DOHH2 (cell line): Measurements from ENCODE around the gene BTG1.

Experiments used
- H3F3A ChIP-seq: fragments of 200-600 bp; sonication (generic), shearing (Covaris generic); 2 replicates; pipeline ENCODE4 v1.6.0; 2016; ENCODE audit warnings: antibody characterized with exemption, mild to moderate bottlenecking; ENCODE audit not compliant: control insufficient read depth, insufficient read depth
- H3K27ac ChIP-seq: fragments of 200-600 bp; sonication (generic); 2 replicates; pipeline ENCODE4 v1.5.1; 2014; ENCODE audit warnings: low read depth, mild to moderate bottlenecking, low read length, moderate library complexity
- H3K27me3 ChIP-seq: fragments of 200-600 bp; sonication (generic); 2 replicates; pipeline ENCODE4 v1.6.1; 2014; ENCODE audit warnings: mild to moderate bottlenecking, low read length, mixed read lengths; ENCODE audit not compliant: control insufficient read depth
- H3K36me3 ChIP-seq: fragments of 200-600 bp; sonication (generic); 2 replicates; pipeline ENCODE4 v1.6.1; 2014; ENCODE audit warnings: mild to moderate bottlenecking, low read length, moderate library complexity, mixed read lengths; ENCODE audit not compliant: control insufficient read depth
- H3K4me1 ChIP-seq: fragments of 200-600 bp; sonication (generic); 2 replicates; pipeline ENCODE4 v1.6.1; 2014; ENCODE audit warnings: mild to moderate bottlenecking, low read length, mixed read lengths; ENCODE audit not compliant: control insufficient read depth
- H3K4me2 ChIP-seq: fragments of 200-600 bp; sonication (generic); 2 replicates; pipeline ENCODE4 v1.6.0; 2014; ENCODE audit warnings: mild to moderate bottlenecking, low read length, moderate library complexity
- H3K4me3 ChIP-seq: fragments of 200-600 bp; sonication (generic); 2 replicates; pipeline ENCODE4 v1.5.1; 2014; ENCODE audit warnings: mild to moderate bottlenecking, low read length, mixed read lengths
- H3K79me2 ChIP-seq: fragments of 200-600 bp; sonication (generic); 2 replicates; pipeline ENCODE4 v1.6.1; 2014; ENCODE audit warnings: mild to moderate bottlenecking, low read length, mixed read lengths; ENCODE audit not compliant: control insufficient read depth
- H3K9me2 ChIP-seq: fragments of 200-600 bp; sonication (generic); replicated peaks from 2 replicates; pipeline ENCODE4 v1.6.1; 2014; ENCODE audit warnings: mild to moderate bottlenecking, low read length, mixed read lengths; ENCODE audit not compliant: control insufficient read depth
- H3K9me3 ChIP-seq: fragments of 200-600 bp; sonication (generic); 2 replicates; pipeline ENCODE4 v1.6.1; 2014; ENCODE audit warnings: antibody characterized with exemption, low read length, mixed read lengths; ENCODE audit not compliant: control insufficient read depth, insufficient read depth
- H4K20me1 ChIP-seq: fragments of 200-600 bp; sonication (generic); 2 replicates; pipeline ENCODE4 v1.6.0; 2014; ENCODE audit warnings: low read depth, mild to moderate bottlenecking, antibody characterized with exemption, low read length, moderate library complexity; ENCODE audit not compliant: control insufficient read depth, insufficient read depth
- EZH2phosphoT487 ChIP-seq: fragments of 200-600 bp; sonication (generic); IDR thresholded peaks from 2 replicates; pipeline ENCODE4 v1.6.1; 2017; ENCODE audit warnings: borderline replicate concordance, mild to moderate bottlenecking, antibody characterized with exemption, low read length, moderate library complexity, mixed read lengths
- TF ChIP-seq, protein P1 (sequence below): fragments of 200-600 bp; sonication (generic); IDR thresholded peaks from one replicate; pipeline ENCODE4 v1.5.1; 2014; ENCODE audit warnings: antibody characterized with exemption, mild to moderate bottlenecking, low read depth, low read length; ENCODE audit not compliant: poor library complexity, severe bottlenecking

BTG1 gene

DNA sequence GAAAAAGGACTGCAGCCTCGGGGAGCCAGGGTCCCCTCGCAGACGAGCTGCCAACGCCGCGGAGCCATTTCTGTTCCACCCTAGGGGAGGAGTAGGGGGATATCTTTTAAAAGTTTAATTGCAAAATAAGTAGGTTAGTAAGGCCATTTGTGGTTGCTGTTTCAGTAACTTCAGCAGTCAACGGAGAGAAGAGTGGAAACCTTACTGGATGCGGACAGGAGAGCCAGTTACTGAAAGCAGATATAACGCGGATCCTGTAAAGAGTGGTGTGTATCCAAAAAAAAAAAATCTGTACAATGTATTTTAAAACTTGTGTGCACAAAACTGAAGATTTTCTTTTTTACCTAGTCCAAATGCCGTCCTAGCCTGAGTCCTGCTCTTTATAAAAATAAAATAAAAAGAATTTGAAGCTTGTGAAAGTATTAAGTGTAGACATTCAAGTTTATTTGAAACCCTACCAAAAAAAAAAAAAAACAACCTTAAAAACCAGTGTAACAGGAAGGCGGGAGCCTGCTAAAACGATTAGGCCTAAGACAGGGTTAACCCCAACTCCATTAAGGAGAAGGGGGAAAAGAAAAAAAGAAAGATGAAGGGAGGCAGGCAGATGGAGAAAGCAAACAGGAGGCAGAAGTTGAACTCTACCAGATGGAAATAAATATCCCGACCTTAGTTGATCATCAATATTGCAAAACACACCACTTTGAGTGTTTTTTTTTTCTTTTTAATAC, 1.0 kb upstream of the BTG1 start:
- TF ChIP-seq, protein P1, sequence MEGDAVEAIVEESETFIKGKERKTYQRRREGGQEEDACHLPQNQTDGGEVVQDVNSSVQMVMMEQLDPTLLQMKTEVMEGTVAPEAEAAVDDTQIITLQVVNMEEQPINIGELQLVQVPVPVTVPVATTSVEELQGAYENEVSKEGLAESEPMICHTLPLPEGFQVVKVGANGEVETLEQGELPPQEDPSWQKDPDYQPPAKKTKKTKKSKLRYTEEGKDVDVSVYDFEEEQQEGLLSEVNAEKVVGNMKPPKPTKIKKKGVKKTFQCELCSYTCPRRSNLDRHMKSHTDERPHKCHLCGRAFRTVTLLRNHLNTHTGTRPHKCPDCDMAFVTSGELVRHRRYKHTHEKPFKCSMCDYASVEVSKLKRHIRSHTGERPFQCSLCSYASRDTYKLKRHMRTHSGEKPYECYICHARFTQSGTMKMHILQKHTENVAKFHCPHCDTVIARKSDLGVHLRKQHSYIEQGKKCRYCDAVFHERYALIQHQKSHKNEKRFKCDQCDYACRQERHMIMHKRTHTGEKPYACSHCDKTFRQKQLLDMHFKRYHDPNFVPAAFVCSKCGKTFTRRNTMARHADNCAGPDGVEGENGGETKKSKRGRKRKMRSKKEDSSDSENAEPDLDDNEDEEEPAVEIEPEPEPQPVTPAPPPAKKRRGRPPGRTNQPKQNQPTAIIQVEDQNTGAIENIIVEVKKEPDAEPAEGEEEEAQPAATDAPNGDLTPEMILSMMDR = no peak
- TF ChIP-seq EZH2phosphoT487 = no peak
- H3K79me2 ChIP-seq = peaks cover 81% of the 10 kb centered on the region
- peaks cover 71% of the 10 kb centered on the region for H3K36me3 ChIP-seq
- H4K20me1 ChIP-seq = peaks cover 32% of the 10 kb centered on the region
- peaks cover 21% of the 10 kb centered on the region for H3F3A ChIP-seq
- H3K27me3 ChIP-seq = no peaks in the 10 kb centered on the region
- H3K4me1 ChIP-seq = peaks cover 31% of the 10 kb centered on the region
- H3K4me2 ChIP-seq = peak overlapping the region; percentile 79
- no peaks in the 10 kb centered on the region for H3K9me3 ChIP-seq
- H3K27ac ChIP-seq = peak overlapping the region; percentile 73
- H3K9me2 ChIP-seq = no peaks in the 10 kb centered on the region
- peak overlapping the region; percentile 96 for H3K4me3 ChIP-seq

DNA sequence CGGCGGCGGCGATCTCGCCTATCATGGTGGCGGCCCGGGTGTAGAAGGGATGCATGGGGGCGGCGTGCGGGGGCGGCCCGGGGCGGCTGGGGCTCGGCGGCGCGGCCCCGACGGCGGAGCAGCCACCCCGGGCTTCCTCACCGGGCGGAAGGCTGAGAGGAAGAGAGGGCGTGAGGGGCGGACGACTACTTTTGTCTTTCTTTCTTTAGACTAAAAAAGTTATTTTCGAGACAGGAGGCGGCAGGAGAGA, 240 bp downstream of the BTG1 start:
- H3K4me3 ChIP-seq = peak overlapping the region; percentile 94
- no peaks in the 10 kb centered on the region for H3K9me2 ChIP-seq
- H3K36me3 ChIP-seq = peaks cover 83% of the 10 kb centered on the region
- peak overlapping the region; percentile 75 for H3K27ac ChIP-seq
- H3K79me2 ChIP-seq = peaks cover 91% of the 10 kb centered on the region
- TF ChIP-seq, protein P1 = no peak
- TF ChIP-seq EZH2phosphoT487 = no peak
- H3F3A ChIP-seq = peaks cover 29% of the 10 kb centered on the region
- peaks cover 31% of the 10 kb centered on the region for H3K4me1 ChIP-seq
- H3K4me2 ChIP-seq = peak overlapping the region; percentile 94
- H3K9me3 ChIP-seq = no peaks in the 10 kb centered on the region
- peaks cover 41% of the 10 kb centered on the region for H4K20me1 ChIP-seq
- no peaks in the 10 kb centered on the region for H3K27me3 ChIP-seq

DNA sequence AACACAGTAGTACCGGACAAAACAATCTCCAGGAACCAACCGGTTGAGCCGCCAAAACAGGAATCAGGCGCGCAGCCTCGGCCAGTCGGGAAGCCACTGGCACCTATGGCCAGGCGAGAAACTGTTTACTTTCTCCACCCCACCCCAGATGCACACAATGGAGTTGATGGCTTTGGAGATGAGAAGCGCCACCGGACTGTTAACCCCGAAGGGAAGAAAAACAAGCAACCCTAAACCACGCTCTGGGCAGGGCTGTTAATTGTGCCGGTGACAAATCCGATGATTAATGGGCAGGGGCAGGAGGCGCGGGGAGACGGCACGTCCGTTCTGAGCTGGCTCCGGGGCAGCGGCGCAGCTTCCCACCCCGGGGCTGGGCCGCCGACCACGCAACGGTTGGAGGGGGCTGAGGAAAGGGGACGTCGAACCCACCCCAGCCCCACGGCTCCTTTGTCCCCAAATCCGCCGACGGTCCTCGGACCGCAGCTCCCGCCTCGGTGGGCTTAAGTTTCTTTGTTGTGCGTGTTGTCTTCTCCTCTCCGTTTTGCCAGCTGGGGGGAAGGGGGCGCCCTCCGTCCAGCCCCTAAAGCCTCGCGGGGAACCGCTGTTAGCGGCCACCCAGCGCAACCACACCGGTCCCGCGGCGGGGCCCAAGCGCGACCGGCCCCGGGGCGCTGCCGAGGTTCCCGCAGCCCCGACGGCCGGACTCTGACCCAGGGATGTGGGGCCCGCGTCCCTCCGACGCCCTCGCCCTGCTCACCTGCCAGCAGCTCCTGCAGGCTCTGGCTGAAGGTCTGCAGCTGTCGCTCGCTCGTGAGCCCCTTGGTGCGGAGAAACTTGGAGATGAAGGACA, 790 bp downstream of the BTG1 start:
- no peaks in the 10 kb centered on the region for H3K9me2 ChIP-seq
- H3K4me1 ChIP-seq = peaks cover 32% of the 10 kb centered on the region
- H3K27ac ChIP-seq = peak overlapping the region; percentile 75
- no peaks in the 10 kb centered on the region for H3K27me3 ChIP-seq
- peaks cover 47% of the 10 kb centered on the region for H4K20me1 ChIP-seq
- peak overlapping the region; percentile 94 for H3K4me2 ChIP-seq
- peaks cover 29% of the 10 kb centered on the region for H3F3A ChIP-seq
- peaks cover 94% of the 10 kb centered on the region for H3K79me2 ChIP-seq
- peak overlapping the region; percentile 94 for H3K4me3 ChIP-seq
- TF ChIP-seq, protein P1 = peak; percentile 46
- TF ChIP-seq EZH2phosphoT487 = no peak
- no peaks in the 10 kb centered on the region for H3K9me3 ChIP-seq
- peaks cover 85% of the 10 kb centered on the region for H3K36me3 ChIP-seq
